K562 (cell line): ENCODE data around the gene USB1. TPM values are rescaled to one million over a fixed set of nuclear protein-coding genes. Genes with fewer than 3 reads are reported as not detected.

Experiments used
- ATF7 ChIP-seq: fragments of 450-650 bp; IDR thresholded peaks from 2 replicates; pipeline ENCODE4 v1.7.1; 2014; ENCODE audit warnings: mild to moderate bottlenecking, moderate library complexity
- FOXM1 ChIP-seq, 2 experiments: fragments of 450-650 bp in 1 of 2; sonication (generic) in 1 of 2; formaldehyde crosslinking in 1 of 2; IDR thresholded peaks; 2 replicates each; pipeline versions ENCODE4 v1.6.1 to v1.9.0; 2017 to 2022; ENCODE audit warnings: low read depth in 2 of 2, mild to moderate bottlenecking in 2 of 2, missing genetic modification reagents in 1 of 2, moderate library complexity in 1 of 2
- HNRNPK ChIP-seq: fragments of 200-400 bp; formaldehyde crosslinking; IDR thresholded peaks from one replicate; pipeline ENCODE4 v1.6.1; 2018; ENCODE audit warnings: mild to moderate bottlenecking, low read depth, low read length; ENCODE audit not compliant: poor library complexity, severe bottlenecking
- JUND ChIP-seq, 2 experiments: IDR thresholded peaks; 2 replicates in 1 of 2; 3 replicates in 1 of 2; pipeline ENCODE4 v1.6.1; 2011; ENCODE audit warnings: borderline replicate concordance in 2 of 2, low read depth in 2 of 2, low read length in 2 of 2, improper control_type of control experiment in 1 of 2, missing biosample characterization in 1 of 2, missing genetic modification characterization in 1 of 2, missing genetic modification reagents in 1 of 2
- MCM5 ChIP-seq: fragments of 450-650 bp; IDR thresholded peaks from 2 replicates; pipeline ENCODE4 v1.6.1; 2016; ENCODE audit warnings: low read depth
- MTA2 ChIP-seq: fragments of 450-650 bp; IDR thresholded peaks from 2 replicates; pipeline ENCODE4 v1.6.1; 2016; ENCODE audit warnings: low read depth
- NR2C2 ChIP-seq, 2 experiments: fragments of 200-800 bp in 1 of 2; sonication (Bioruptor generic) in 1 of 2; sonication (generic) in 1 of 2; formaldehyde crosslinking in 1 of 2; IDR thresholded peaks; 2 replicates each; pipeline versions ENCODE4 v1.6.1 to v1.8.0; 2016 to 2022; ENCODE audit warnings: mild to moderate bottlenecking in 1 of 2, missing compliant biosample characterization in 1 of 2, missing genetic modification characterization in 1 of 2, missing genetic modification reagents in 1 of 2
- PHF8 ChIP-seq: fragments of 200-600 bp; sonication (generic); IDR thresholded peaks from 2 replicates; pipeline ENCODE4 v1.6.1; 2012; ENCODE audit warnings: mixed run types, mild to moderate bottlenecking, inconsistent platforms, low read length, moderate library complexity, borderline replicate concordance
- RBM25 ChIP-seq: fragments of 200-400 bp; formaldehyde crosslinking; IDR thresholded peaks from 2 replicates; pipeline ENCODE4 v1.6.1; 2018; ENCODE audit warnings: low read length, low read depth, moderate library complexity; ENCODE audit not compliant: severe bottlenecking
- SAP30 ChIP-seq: fragments of 200-600 bp; sonication (generic); IDR thresholded peaks from 2 replicates; pipeline ENCODE4 v1.6.1; 2012; ENCODE audit warnings: borderline replicate concordance, low read depth, mild to moderate bottlenecking, moderate library complexity, low read length, control low read depth, inconsistent platforms; ENCODE audit not compliant: insufficient read depth, poor library complexity, severe bottlenecking
- SMARCA4 ChIP-seq: fragments of 450-650 bp; IDR thresholded peaks from 2 replicates; pipeline ENCODE4 v1.6.1; 2016
- TFAM ChIP-seq: fragments of 250-450 bp; sonication (Bioruptor Pico); conservative IDR thresholded peaks from 2 replicates; pipeline ENCODE4 v1.5.0; 2021; ENCODE audit warnings: mild to moderate bottlenecking, moderate library complexity
- ZNF444 ChIP-seq: fragments of 250-450 bp; sonication (Bioruptor Pico); IDR thresholded peaks from 2 replicates; pipeline ENCODE4 v1.4.0; 2020; ENCODE audit warnings: mild to moderate bottlenecking, moderate library complexity
- ZNF583 ChIP-seq: fragments of 250-450 bp; sonication (Bioruptor Pico); IDR thresholded peaks from 2 replicates; pipeline ENCODE4 v1.4.0; 2020
- ZNF766 ChIP-seq: fragments of 200-800 bp; sonication (Bioruptor generic); conservative IDR thresholded peaks from 2 replicates; pipeline ENCODE4 v1.6.1; 2016; ENCODE audit warnings: missing genetic modification characterization, missing compliant biosample characterization
- ZNF830 ChIP-seq: fragments of 250-450 bp; sonication (Bioruptor Pico); IDR thresholded peaks from 2 replicates; pipeline ENCODE4 v1.5.0; 2021; ENCODE audit warnings: mild to moderate bottlenecking
- ZZZ3 ChIP-seq: fragments of 450-650 bp; IDR thresholded peaks from 2 replicates; pipeline ENCODE4 v1.6.1; 2016; ENCODE audit warnings: antibody characterized with exemption, mild to moderate bottlenecking, moderate library complexity
- polyA plus RNA-seq, 8 experiments: library from polyadenylated mRNA; depleted of rRNA in 4 of 8; stranded (reverse) in 5 of 8; unstranded in 3 of 8; fragments of >200 nt; fragmentation: Nextera tagmentation in 2 of 8; fragmentation: Illumina TruSeq in 1 of 8; extraction: Ambion mirVana in 2 of 8; extraction: Trizol in 1 of 8; gene quantifications; 2 replicates each; pipeline versions ENCODE4 v1.2.1 to v1.2.3, GENCODE V29; 2011 to 2014; ENCODE audit warnings: inconsistent platforms in 1 of 8, missing spikeins in 1 of 8
- total RNA-seq, 7 experiments: library from RNA; depleted of rRNA in 6 of 7; stranded (reverse); fragments of >200 nt in 6 of 7; fragmentation: Illumina TruSeq in 2 of 7; extraction: Trizol in 2 of 7; gene quantifications; 2 replicates each; pipeline versions ENCODE4 v1.2.1 to v1.2.3, GENCODE V29; 2011 to 2021; ENCODE audit warnings: low replicate concordance in 1 of 7
- TF ChIP-seq, protein P1 (sequence below), 2 experiments: fragments of 250-450 bp in 1 of 2; fragments of 450-650 bp in 1 of 2; sonication (Bioruptor Pico) in 1 of 2; IDR thresholded peaks; 2 replicates each; pipeline versions ENCODE4 v1.6.1 to v1.8.0; 2016 to 2021; ENCODE audit warnings: mild to moderate bottlenecking in 2 of 2, moderate library complexity in 2 of 2, missing compliant biosample characterization in 1 of 2, missing genetic modification characterization in 1 of 2
- TF ChIP-seq, protein P2 (sequence below): conservative IDR thresholded peaks from 2 replicates; pipeline ENCODE4 v1.6.1; 2011; ENCODE audit warnings: low read depth, mild to moderate bottlenecking, low read length; ENCODE audit not compliant: control insufficient read depth
- TF ChIP-seq, protein P3 (sequence below): sonication (generic); formaldehyde crosslinking; IDR thresholded peaks from 2 replicates; pipeline ENCODE4 v1.8.1; 2022; ENCODE audit warnings: missing genetic modification reagents
- TF ChIP-seq, protein P4 (sequence below): sonication (generic); formaldehyde crosslinking; IDR thresholded peaks from 2 replicates; pipeline ENCODE4 v1.9.0; 2022; ENCODE audit warnings: mild to moderate bottlenecking, missing genetic modification reagents

Gene USB1
- total and polyA plus RNA-seq, 9 of the 15 experiments (the other 6 are each of a cell fraction or from before 2014, with no cell fraction given) = 11.6 to 73.6 (median 19.4) TPM

DNA sequence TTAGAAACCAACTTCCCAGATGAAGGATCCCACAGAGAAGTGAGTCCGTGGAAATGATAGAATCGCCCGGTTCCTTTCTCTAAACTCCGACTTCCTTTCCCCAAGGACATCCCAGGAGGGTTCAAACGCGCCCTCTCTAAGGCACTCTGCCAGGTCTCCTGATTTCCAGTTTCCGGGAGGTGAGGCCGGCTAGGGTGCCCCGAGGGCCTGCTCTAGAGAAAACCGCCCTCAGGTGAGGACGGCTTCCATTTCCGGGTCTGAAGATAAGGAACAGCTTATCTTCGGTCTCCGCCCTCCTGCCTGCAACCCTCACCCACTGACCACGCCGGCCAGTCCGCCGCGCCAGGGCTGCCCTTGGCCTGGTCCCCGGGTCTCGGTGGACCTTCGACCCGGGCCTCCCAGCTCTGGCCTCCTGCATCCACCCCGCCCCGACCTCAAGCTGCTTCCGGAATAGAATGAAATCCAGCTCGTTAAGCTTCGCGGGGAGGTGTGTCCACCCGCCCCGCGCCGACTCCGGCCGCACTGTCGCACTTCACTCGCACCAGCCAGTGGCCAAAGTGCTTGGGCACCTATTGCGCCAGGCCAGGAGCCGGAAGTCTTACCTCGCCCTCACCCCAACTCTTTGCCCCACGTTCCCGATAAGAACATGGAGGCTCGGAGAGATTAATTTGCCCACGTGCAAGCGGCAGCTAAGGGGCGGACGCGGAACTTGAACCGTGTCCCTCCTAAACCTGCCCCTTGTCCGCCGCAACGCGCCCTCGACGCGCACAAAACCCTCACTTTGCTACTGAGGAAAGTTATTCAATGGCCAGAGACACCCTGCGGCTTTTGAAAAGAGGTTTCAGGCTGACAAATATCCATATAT is 23.5 kb downstream of the USB1 start (continued):
- TF ChIP-seq TFAM (CRISPR knock-in tag) (no peak), PHF8 (peak; percentile 49), RBM25 (no peak), MCM5 (no peak), ZNF766 (CRISPR knock-in tag) (0 out of 2 replicates have a peak, but pooled peaks have one; percentile 22), ZZZ3 (no peak), ZNF583 (CRISPR knock-in tag) (no peak; the same call in 1 of the 2 replicates), SMARCA4 (0 out of 2 replicates have a peak, but pooled peaks have one; percentile 16), JUND (IDR thresholded peaks at IDR 0.05; ENCODE audit: borderline replicate concordance, low read depth, low read length) (no peak), JUND (tag; IDR thresholded peaks at IDR 0.05; ENCODE audit: borderline replicate concordance, low read depth, low read length) (0 out of 3 replicates have a peak, but pooled peaks have one; percentile 6), NR2C2 (CRISPR knock-in tag; IDR thresholded peaks at IDR 0.05) (no peak), NR2C2 (tag; IDR thresholded peaks at IDR 0.05) (peak; percentile 81), ZNF830 (CRISPR knock-in tag) (no peak), FOXM1 (IDR thresholded peaks at IDR 0.05; ENCODE audit: low read depth) (no peak), FOXM1 (CRISPR knock-in tag; IDR thresholded peaks at IDR 0.05; ENCODE audit: low read depth) (no peak), MTA2 (no peak), ZNF444 (CRISPR knock-in tag) (no peak), SAP30 (no peak), HNRNPK (no peak), ATF7 (0 out of 2 replicates have a peak, but pooled peaks have one; percentile 9)
- TF ChIP-seq, protein P1, sequence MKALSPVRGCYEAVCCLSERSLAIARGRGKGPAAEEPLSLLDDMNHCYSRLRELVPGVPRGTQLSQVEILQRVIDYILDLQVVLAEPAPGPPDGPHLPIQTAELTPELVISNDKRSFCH (CRISPR knock-in tag; IDR thresholded peaks at IDR 0.05) = no peak
- TF ChIP-seq, protein P1 (tag; IDR thresholded peaks at IDR 0.05) = peak; percentile 60
- TF ChIP-seq, protein P2, sequence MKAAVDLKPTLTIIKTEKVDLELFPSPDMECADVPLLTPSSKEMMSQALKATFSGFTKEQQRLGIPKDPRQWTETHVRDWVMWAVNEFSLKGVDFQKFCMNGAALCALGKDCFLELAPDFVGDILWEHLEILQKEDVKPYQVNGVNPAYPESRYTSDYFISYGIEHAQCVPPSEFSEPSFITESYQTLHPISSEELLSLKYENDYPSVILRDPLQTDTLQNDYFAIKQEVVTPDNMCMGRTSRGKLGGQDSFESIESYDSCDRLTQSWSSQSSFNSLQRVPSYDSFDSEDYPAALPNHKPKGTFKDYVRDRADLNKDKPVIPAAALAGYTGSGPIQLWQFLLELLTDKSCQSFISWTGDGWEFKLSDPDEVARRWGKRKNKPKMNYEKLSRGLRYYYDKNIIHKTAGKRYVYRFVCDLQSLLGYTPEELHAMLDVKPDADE = peak; percentile 15; the same call in 1 of the 2 replicates
- TF ChIP-seq, protein P3, sequence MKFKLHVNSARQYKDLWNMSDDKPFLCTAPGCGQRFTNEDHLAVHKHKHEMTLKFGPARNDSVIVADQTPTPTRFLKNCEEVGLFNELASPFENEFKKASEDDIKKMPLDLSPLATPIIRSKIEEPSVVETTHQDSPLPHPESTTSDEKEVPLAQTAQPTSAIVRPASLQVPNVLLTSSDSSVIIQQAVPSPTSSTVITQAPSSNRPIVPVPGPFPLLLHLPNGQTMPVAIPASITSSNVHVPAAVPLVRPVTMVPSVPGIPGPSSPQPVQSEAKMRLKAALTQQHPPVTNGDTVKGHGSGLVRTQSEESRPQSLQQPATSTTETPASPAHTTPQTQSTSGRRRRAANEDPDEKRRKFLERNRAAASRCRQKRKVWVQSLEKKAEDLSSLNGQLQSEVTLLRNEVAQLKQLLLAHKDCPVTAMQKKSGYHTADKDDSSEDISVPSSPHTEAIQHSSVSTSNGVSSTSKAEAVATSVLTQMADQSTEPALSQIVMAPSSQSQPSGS (CRISPR knock-in tag) = no peak
- TF ChIP-seq, protein P4, sequence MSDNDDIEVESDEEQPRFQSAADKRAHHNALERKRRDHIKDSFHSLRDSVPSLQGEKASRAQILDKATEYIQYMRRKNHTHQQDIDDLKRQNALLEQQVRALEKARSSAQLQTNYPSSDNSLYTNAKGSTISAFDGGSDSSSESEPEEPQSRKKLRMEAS = peak; percentile 45; the same call in 1 of the 2 replicates
